ENCODE measurements around the gene FDXR. TPM values are rescaled to one million over a fixed set of nuclear protein-coding genes. Genes with fewer than 3 reads are reported as not detected.

The FDXR gene
- total RNA-seq, 2 experiments from 2014 or later: 13.3 to 14.6 TPM

DNA sequence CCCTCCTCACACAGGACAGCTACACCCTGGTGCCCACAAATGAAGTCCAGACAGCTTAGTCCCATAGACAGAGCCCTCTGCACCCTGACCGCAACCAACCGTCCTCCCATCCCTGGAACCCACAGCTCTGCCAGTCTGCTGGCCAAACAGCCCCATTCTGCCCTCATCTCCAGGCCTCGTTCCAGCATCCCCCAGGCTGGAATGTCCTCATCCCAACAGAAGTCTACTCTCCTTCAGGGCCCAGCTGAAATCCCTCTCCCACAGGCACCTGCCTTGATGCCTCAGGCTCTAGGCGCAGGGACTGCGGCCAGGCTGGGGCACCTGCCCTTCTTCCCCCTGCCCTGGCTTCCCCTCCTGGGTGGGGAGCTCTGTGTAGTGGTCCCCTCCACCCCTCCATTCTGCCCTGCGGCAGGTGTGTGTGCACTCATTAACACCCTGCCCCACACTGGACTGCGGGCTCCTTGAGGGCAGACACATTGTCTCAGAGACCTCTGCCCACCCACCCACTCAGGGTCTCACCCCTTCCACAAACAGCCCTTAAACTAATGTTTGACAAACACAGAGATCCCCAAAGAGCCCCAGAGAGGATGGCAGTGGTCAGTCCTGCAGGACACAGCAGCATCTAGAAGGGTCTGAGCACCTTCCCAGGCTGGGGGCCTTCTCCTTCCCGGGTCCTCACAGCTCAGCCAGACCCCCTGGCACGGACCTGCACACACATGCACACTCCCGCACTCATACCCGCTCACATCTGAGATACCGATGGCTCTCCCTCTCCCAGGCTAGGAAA is 13.9 kb downstream of the FDXR start:
- H3K36me3 Mint-ChIP-seq: no peaks in the 10 kb centered on the region
- H3K9me3 Mint-ChIP-seq: no peaks in the 10 kb centered on the region
- peaks cover 10% of the 10 kb centered on the region for H3K4me1 Mint-ChIP-seq
- H3K27me3 Mint-ChIP-seq: peaks cover 81% of the 10 kb centered on the region
- DNase-seq: no peak
- no peak overlapping the region for H3K4me3 Mint-ChIP-seq
- H3K27ac Mint-ChIP-seq: no peak overlapping the region

DNA sequence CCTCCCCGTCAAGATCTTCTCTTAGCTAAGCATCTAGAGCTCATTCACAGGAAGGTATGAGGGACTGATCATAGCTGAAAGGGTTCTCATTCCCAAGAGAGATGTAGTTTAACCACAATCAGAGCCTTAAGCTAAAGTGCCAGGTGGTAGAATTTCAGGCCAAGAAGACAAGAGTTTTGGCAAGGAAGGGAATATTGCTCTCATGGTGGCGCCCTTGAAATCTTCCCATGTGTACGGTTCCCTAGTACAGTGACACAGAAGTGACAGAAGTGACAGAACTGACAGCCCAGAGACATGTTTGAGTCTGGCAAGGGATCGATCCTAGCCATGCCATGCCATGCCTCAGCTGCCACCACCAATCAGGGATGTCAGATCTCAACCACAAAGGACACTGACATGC is 15.6 kb downstream of the FDXR start:
- Mint-ChIP-seq H3K36me3 (no peaks in the 10 kb centered on the region), H3K27me3 (peaks cover 91% of the 10 kb centered on the region), H3K4me1 (peaks cover 14% of the 10 kb centered on the region), H3K4me3 (no peak overlapping the region), H3K27ac (no peak overlapping the region), H3K9me3 (no peaks in the 10 kb centered on the region)
- no peak for DNase-seq

DNA sequence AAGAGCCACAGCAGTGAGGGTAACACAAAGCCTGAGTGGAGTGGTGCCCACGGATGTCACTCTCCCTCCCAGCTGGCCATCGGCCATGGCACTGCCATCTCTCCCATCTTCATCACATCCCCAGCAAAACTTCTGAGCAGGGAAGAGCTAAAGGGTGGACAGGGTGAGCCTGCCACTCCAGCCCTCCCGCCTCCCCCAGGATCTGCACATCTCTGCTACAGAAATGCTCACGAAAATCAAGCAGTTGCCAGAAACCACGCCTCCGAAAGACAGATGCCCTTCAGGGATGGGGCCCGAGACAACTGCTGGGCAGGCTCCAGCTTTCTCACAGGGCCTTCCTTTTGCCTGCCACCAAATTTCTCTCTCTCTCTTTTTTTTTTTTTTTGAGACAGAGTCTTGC is 16.7 kb downstream of the FDXR start:
- no peaks in the 10 kb centered on the region for H3K9me3 Mint-ChIP-seq
- no peaks in the 10 kb centered on the region for H3K36me3 Mint-ChIP-seq
- no peak for DNase-seq
- peaks cover 10% of the 10 kb centered on the region for H3K4me1 Mint-ChIP-seq
- H3K27me3 Mint-ChIP-seq: peaks cover 89% of the 10 kb centered on the region
- H3K4me3 Mint-ChIP-seq: no peak overlapping the region
- H3K27ac Mint-ChIP-seq: no peak overlapping the region

DNA sequence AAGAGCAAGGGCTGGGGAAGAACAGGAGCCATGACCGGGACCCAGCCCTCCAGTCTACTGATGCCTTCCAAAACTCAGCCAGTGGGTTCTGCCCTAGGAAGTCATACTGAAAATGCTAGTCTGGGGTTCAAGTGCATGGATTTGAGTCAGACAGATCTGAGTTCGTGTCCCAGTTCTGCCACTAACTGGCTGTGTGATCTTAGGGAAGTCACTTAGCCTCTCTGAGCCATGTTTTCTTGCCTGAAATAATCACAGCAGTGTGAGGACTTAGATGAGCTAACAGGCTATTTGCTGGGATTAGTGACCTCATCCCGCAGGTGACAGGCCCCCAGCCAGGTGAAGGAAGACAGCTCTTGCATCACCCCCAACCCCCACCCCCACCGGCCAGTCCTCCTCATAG is 17.5 kb downstream of the FDXR start:
- Mint-ChIP-seq H3K27ac (no peak overlapping the region), H3K4me3 (no peak overlapping the region), H3K36me3 (no peaks in the 10 kb centered on the region), H3K4me1 (peaks cover 8% of the 10 kb centered on the region), H3K27me3 (peaks cover 85% of the 10 kb centered on the region), H3K9me3 (no peaks in the 10 kb centered on the region)
- DNase-seq: no peak

DNA sequence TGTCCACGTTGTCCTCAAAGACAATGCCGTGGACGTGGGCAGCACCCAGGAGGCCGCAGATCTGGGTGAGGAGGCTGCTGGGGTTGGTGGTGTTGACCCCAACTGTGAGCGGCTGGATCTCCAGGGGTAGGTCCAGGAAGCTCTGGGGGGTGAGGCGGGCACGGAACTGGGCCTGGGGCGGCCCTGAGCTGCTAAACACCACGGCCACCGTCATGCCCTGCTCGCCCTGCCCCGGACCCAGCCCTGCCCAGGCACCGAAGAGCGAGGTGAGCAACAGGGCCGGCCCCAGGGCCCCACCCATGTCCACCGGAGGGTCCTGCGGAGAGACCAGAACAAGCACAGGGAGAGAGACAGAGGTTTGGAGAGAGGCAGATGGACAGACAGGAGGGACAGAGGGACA is 18.0 kb downstream of the FDXR start:
- no peak for DNase-seq
- Mint-ChIP-seq H3K36me3 (no peaks in the 10 kb centered on the region), H3K9me3 (no peaks in the 10 kb centered on the region), H3K27ac (no peak overlapping the region), H3K4me1 (peaks cover 5% of the 10 kb centered on the region), H3K27me3 (peaks cover 80% of the 10 kb centered on the region), H3K4me3 (no peak overlapping the region)

DNA sequence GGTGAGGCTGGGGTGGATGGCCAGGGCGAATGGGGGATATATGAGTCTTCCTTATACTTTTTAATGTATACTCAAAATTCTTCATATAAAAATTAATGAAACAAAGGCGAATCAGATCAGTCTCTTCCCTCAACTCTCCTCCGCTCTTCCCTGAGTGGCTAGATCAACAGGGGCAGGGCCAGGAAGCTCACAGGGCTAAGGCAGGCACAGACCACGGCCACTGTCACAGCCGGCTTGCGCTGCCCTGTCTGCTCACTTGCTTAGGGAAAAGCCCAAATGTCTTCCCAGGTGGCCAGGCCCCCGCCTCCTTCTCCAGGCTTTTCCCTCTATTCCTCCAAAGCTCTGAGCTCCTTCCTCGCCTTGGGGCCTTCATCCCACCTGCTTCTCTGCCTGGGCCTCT is 19.1 kb downstream of the FDXR start:
- Mint-ChIP-seq H3K4me3 (no peak overlapping the region), H3K4me1 (peaks cover 4% of the 10 kb centered on the region), H3K27ac (no peak overlapping the region), H3K36me3 (no peaks in the 10 kb centered on the region), H3K9me3 (no peaks in the 10 kb centered on the region), H3K27me3 (peaks cover 70% of the 10 kb centered on the region)
- no peak for DNase-seq

- no peaks in the 10 kb centered on the region for H3K9me3 Mint-ChIP-seq
- peak overlapping the region; percentile 64 for H3K4me3 Mint-ChIP-seq
- H3K36me3 Mint-ChIP-seq: no peaks in the 10 kb centered on the region
- DNase-seq: no peak
- no peak overlapping the region for H3K27ac Mint-ChIP-seq
- H3K4me1 Mint-ChIP-seq: peaks cover 4% of the 10 kb centered on the region
- H3K27me3 Mint-ChIP-seq: peaks cover 64% of the 10 kb centered on the region
Observed at GRCh38 chr17:74853048-74853397, 19.8 kb downstream of the FDXR start.

- peak; percentile 67 for DNase-seq
- H3K4me1 Mint-ChIP-seq: peaks cover 4% of the 10 kb centered on the region
- H3K27me3 Mint-ChIP-seq: peaks cover 58% of the 10 kb centered on the region
- no peaks in the 10 kb centered on the region for H3K36me3 Mint-ChIP-seq
- H3K27ac Mint-ChIP-seq: no peak overlapping the region
- no peaks in the 10 kb centered on the region for H3K9me3 Mint-ChIP-seq
- peak overlapping the region; percentile 64 for H3K4me3 Mint-ChIP-seq
Observed at GRCh38 chr17:74852237-74853047, 20.4 kb downstream of the FDXR start.

GRCh38 chr17:74851612-74852236 is 21.1 kb downstream of the FDXR start:
- H3K36me3 Mint-ChIP-seq: no peaks in the 10 kb centered on the region
- no peak overlapping the region for H3K27ac Mint-ChIP-seq
- no peaks in the 10 kb centered on the region for H3K9me3 Mint-ChIP-seq
- peaks cover 51% of the 10 kb centered on the region for H3K27me3 Mint-ChIP-seq
- H3K4me1 Mint-ChIP-seq: peaks cover 4% of the 10 kb centered on the region
- DNase-seq: no peak
- H3K4me3 Mint-ChIP-seq: no peak overlapping the region

DNA sequence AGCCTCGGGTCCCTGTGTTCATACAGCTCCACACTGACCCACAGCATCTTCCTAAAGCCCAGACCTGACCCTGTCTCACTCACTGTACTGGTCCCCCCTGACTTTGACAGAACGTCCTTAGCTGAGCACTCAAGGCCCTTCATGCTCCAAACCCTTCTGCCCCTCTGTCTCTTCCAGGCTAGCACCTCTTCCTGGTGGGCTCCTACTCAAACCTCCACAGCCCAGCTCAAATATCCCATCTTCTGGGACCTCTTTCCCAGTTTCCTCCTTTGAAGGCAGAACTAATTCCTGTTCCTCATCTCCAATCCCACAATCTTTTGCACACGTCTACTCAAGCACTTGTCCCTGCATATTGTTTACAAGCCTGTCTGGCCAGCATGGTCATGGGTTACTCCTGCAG is 21.9 kb downstream of the FDXR start:
- Mint-ChIP-seq H3K4me3 (no peak overlapping the region), H3K27me3 (peaks cover 43% of the 10 kb centered on the region), H3K4me1 (peaks cover 4% of the 10 kb centered on the region), H3K9me3 (no peaks in the 10 kb centered on the region), H3K36me3 (no peaks in the 10 kb centered on the region), H3K27ac (no peak overlapping the region)
- DNase-seq: no peak

DNA sequence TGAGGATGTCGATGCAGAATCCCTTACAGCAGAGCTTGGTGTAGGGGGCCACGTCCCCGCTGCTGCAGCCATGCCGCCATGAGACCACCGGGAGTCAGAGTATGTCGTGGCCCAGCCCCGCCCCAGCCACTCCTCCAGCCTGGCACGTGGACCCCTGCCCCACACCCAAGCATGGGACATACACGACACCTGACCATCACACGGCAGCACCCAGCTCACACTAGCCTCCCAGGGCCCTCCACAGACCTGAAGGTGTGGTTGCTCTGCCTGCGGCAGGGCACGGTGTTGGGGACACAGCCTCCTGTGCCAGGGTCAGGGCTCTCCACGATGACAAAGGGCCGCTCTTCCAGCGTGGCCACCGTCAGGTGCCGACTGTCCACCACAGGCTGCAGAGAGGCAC is 22.5 kb downstream of the FDXR start:
- Mint-ChIP-seq H3K27ac (no peak overlapping the region), H3K4me1 (peaks cover 4% of the 10 kb centered on the region), H3K27me3 (peaks cover 37% of the 10 kb centered on the region), H3K4me3 (no peak overlapping the region), H3K36me3 (no peaks in the 10 kb centered on the region), H3K9me3 (no peaks in the 10 kb centered on the region)
- DNase-seq: no peak

GRCh38 chr17:74848656-74849399 is 24.0 kb downstream of the FDXR start:
- Mint-ChIP-seq H3K27ac (no peak overlapping the region), H3K9me3 (no peaks in the 10 kb centered on the region), H3K36me3 (no peaks in the 10 kb centered on the region), H3K4me1 (peaks cover 4% of the 10 kb centered on the region), H3K4me3 (no peak overlapping the region), H3K27me3 (peaks cover 30% of the 10 kb centered on the region)
- no peak for DNase-seq

DNA sequence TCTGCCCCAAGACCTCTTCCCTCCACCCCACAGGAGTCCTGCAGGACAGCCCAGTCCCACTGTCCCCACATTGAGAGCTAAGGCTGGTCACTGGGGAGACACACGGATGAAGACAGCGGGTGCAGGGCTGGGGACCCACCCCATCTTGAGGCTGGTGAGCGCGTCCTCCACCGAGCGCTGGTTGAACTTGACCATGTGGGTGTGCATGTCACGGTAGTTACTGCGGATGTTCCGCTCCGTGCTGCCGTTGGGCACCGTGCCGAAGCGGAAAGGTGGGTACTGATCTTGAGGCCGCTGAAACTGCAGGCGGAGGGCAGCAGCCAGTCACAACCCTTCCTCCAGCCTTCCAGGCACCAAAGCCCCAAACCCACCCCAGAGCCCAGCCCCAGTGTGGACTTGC is 26.2 kb downstream of the FDXR start:
- Mint-ChIP-seq H3K27ac (no peak overlapping the region), H3K9me3 (no peaks in the 10 kb centered on the region), H3K36me3 (no peaks in the 10 kb centered on the region), H3K4me1 (no peaks in the 10 kb centered on the region), H3K27me3 (peaks cover 29% of the 10 kb centered on the region), H3K4me3 (no peak overlapping the region)
- DNase-seq: no peak

GRCh38 chr17:74843352-74843627 is 29.5 kb downstream of the FDXR start:
- DNase-seq: no peak
- no peaks in the 10 kb centered on the region for H3K36me3 Mint-ChIP-seq
- H3K4me1 Mint-ChIP-seq: peaks cover 15% of the 10 kb centered on the region
- no peak overlapping the region for H3K27ac Mint-ChIP-seq
- no peaks in the 10 kb centered on the region for H3K9me3 Mint-ChIP-seq
- peaks cover 22% of the 10 kb centered on the region for H3K27me3 Mint-ChIP-seq
- no peak overlapping the region for H3K4me3 Mint-ChIP-seq
